ENCODE measurements around the gene MEI1. TPM values are rescaled to one million over a fixed set of nuclear protein-coding genes. Genes with fewer than 3 reads are reported as not detected.

The MEI1 gene
- total RNA-seq, 1 experiment from 2014 or later, result not detected

DNA sequence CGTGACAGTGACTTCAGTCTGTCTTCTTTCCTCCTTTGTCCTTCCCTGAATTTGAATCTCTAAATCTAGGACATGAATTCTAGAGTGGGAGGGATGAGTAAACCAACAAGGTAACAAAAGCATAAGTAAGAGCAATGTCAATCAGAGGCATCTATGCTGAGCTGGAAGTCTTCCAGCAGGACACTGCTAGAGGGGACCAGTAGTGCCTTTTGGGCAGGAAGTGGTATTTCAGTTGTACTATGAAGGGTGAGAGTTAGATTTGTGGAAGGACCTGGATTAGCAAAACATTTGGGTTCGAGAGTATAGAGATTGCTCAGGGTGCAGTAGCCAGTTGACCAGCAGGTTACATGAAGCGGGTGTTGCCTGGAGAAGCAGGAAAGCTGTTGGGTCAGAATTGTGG, 40.3 kb downstream of the MEI1 start:
- DNase-seq (ENCODE audit: low spot score), result no peak

DNA sequence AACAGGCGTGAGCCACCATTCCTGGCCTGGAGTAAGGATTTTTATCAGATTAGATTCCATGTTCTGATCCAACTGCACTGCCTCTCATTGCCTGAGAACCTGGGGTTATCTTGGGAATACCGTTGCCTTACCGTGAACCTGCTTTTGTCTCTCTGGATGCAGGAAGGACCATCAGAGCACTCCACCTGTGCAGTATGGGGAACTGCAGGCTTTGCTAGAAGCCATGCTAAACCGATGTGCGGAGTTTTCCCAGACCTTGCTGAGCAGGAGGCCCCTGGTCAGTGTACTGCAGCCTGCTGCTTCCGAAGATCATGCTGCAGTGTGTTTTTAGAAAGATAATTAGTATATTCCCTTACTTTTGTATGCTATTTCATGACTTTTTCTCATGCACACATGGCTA, 43.6 kb downstream of the MEI1 start:
- no peak for DNase-seq (ENCODE audit: low spot score)

GRCh38 chr22:41745968-41746367, 46.7 kb downstream of the MEI1 start:
- no peak for DNase-seq (ENCODE audit: low spot score)

GRCh38 chr22:41746567-41747400, 47.5 kb downstream of the MEI1 start:
- DNase-seq (ENCODE audit: low spot score), result peak; percentile 80

GRCh38 chr22:41752011-41752970, 53.0 kb downstream of the MEI1 start:
- DNase-seq (ENCODE audit: low spot score), result no peak

- no peak for DNase-seq (ENCODE audit: low spot score)
Measured at GRCh38 chr22:41753984-41754383, 54.7 kb downstream of the MEI1 start.

DNA sequence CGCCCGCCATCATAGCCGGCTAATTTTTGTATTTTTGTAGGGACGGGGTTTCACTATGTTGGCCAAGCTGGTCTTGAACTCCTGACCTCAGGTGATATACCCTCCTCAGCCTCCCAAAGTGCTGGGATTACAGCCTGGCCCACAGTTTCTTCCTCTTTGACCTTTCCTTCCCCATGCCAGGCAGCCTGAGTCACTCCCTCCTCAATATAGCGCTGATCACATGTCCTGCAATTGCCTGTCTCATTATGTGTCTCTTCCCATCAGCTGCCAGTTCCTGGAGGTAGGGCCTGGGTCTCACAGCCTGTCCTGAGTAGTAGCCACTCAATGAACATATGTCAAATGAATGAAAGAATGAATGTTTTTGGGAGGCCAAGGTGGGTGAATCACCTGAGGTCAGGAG, 58.2 kb downstream of the MEI1 start:
- DNase-seq (ENCODE audit: low spot score), result no peak

- DNase-seq (ENCODE audit: low spot score), result no peak
Measured at GRCh38 chr22:41758231-41758630, 58.9 kb downstream of the MEI1 start.

DNA sequence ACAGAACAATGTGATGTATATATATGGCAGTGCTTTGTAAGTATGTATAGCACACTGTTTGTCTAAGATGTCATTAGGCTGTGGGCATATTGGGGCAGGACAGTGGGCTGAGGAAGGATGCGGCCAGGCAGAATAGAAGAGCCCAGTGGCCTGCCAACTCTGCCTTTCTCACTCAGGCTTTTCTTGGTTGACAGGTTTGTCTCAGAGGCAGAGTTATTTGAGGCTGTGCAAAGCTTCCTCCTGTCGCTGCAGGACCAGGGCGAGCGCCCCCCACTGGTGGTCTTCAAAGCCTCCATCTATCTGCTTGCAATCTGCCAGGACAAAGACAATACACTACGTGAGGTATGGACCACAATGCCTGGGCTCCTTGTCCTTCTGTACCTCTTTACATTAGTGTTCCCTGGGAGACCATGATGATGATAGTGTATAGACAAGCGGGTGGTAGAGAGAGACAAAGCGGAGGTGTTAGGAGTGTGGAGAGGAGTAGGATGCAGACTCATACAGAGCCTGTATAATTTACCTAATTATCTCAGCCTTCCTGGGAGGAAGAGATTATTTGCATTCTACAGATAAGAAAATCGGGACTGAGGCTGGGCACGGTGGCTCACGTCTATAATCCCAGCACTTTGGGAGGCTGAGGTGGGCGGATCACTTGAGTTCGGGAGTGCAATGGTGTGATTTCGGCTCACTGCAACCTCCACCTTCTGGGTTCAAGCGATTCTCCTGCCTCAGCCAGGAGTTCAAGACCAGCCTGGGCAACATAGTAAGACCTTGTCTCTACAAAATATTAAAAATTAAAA, 63.9 kb downstream of the MEI1 start:
- DNase-seq (ENCODE audit: low spot score), result no peak

- no peak for DNase-seq (ENCODE audit: low spot score)
Measured at GRCh38 chr22:41766476-41766875, 67.2 kb downstream of the MEI1 start.

GRCh38 chr22:41768430-41768829, 69.1 kb downstream of the MEI1 start:
- DNase-seq (ENCODE audit: low spot score), result peak; percentile 19

DNA sequence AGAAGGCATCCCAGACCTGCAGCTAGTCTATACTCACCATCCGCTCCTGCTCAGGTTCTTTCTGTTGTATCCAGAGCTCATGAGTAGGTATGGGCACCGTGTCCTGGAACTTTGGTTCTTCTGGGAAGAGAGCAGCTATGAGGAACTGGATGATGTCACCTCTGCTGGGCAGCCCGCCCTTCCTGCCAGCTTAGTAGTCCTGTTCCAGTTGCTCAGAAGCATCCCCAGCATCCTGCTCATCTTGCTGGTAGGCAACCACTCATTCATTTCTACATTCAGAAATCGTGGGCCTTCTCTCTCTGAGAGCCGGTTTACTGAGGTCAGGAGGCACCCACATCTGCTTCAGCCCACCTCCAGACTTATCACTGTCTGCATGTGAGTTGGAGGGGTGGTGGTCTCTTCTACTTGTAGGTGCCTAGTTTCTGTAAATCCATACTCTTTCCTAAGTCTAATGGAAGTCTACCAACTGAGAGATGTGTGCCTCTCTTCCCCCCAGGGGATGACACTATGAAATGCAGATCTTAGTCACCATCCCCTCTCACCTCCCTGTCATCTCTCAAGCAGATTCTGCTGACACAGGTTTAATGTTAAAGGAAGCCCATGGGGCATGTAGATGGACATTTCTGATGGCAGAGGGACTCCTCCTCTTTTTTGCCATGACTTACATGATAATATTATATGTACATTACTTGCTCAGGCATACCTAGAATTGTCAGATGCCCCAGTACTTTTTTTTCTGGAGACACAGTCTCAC, 71.6 kb downstream of the MEI1 start:
- no peak for DNase-seq (ENCODE audit: low spot score)

GRCh38 chr22:41772198-41772597, 72.9 kb downstream of the MEI1 start:
- no peak for DNase-seq (ENCODE audit: low spot score)

GRCh38 chr22:41772645-41773044, 73.3 kb downstream of the MEI1 start:
- no peak for DNase-seq (ENCODE audit: low spot score)

DNA sequence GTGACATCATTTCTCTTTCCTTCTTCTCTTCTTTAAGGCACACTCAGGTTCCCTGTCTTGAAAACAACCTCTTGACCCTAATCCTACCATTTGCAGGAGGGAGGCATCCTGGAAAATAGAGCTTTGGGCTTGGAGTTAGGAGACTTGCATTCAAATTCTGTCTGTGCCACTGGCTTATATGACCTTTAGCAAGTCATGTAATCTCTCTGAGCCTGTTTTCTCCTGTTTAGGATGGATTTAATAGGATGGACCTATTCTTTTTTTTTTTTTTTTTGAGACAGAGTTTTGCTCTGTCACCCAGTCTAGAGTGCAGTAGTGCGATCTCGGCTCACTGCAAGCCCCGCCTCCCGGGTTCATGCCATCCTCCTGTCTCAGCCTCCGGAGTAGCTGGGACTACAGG, 76.0 kb downstream of the MEI1 start:
- no peak for DNase-seq (ENCODE audit: low spot score)

DNA sequence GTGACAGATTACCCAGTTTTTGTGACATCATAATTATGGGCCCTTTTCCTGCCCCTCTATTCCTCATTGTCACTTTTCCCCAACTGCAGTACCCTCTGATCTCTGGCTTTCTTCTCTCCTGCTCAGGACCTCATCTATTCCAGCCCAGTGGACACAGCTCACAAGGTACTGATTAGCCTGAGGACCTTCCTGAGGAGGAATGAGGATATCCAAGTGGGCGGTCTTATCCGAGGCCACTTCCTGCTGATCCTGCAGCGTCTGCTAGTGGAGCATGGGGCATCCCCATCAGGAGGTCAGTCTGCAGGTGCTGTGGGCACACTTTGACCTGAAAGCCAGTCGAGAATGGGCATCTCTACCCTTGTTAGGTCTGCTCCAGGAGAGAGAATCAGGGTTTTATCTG, 76.7 kb downstream of the MEI1 start:
- no peak for DNase-seq (ENCODE audit: low spot score)

GRCh38 chr22:41776381-41776780, 77.1 kb downstream of the MEI1 start:
- DNase-seq (ENCODE audit: low spot score), result no peak

- DNase-seq (ENCODE audit: low spot score), result no peak
Measured at GRCh38 chr22:41777749-41778425, 78.6 kb downstream of the MEI1 start.

DNA sequence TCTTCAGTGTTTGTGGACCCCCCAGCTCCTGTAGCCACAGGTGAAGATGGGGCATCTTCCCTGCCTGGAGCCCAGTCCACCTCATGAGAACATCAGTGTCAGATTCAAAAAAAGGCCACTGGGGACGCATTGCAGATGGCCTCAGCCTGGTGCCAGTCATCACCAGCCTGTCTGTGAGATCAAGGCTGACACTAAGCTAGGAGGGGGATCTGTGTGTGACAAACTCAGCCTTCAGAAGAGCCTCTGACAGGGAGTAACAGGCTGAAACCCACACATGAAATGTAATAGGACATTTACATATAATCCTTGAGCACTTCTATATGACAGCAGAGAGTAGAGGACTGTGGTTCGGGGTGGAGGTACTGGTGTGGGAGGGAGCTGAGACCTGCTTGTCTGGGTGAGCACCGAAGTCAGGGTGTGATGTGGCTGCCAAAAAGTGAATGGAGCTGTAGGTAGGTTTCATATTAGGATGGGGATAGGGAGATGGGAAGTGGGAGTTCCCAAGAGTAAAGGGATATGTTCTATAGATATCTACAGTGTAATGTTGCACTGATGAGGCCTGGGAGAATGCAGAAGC, 80.7 kb downstream of the MEI1 start:
- no peak for DNase-seq (ENCODE audit: low spot score)

Measured in H4 (cell line).